ENCODE measurements around the gene BLOC1S5. TPM values are rescaled to one million over a fixed set of nuclear protein-coding genes. Genes with fewer than 3 reads are reported as not detected.
"Not testable (repeated sequence)": the region's sequence is repeated elsewhere in the genome, so short reads cannot be mapped to it uniquely, and the experiment has no call there.

Gene BLOC1S5
- polyA plus RNA-seq, 1 of the 3 experiments (the other 2 are of a cell fraction), result 4.4 TPM

DNA sequence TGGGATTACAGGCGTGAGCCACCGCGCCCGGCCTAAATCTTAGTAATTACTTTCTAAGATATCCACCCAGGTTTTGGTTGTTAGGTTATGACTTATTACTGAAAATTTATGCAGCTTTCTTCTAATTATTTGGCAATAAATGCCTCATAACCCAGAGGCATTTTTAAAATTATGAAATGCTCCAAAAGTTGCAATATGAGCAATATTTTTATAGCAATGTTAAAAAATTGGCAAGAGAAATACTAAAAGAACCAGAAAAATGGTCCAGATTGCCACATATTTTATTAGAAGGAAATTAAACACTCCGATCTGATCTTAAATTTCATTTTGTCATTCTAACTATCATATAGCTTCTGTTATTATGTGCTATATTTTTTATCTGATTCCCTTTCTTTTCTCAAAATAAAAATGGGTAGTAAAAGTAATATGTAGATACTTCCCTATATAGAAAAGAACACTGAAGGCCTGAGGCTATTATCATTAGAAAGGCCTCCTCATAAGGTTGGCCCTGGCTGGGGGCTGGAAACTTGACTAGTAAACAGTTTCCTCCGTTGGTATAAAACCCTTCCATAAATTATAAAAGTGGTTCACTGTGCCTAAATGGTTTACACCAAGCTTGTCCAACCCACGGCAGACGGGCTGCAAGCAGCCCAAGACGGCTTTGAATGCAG, 22.1 kb downstream of the BLOC1S5 start:
- H3K27ac ChIP-seq (ENCODE audit: low read depth in 2 of 2, low read length in 1 of 2), result no peak overlapping the region
- peaks cover 14 to 24% of the 10 kb centered on the region in 2 experiments for H3K36me3 ChIP-seq (replicated peaks in 1 of 2; ENCODE audit: control insufficient read depth in 1 of 2, insufficient read depth in 2 of 2, low read length in 1 of 2)
- TF ChIP-seq YY1 (IDR thresholded peaks at IDR 0.05; ENCODE audit: low read depth) (no peak), SMC3 (IDR thresholded peaks at IDR 0.05; ENCODE audit: low read depth, low read length) (no peak), TEAD4 (IDR thresholded peaks at IDR 0.05; ENCODE audit: borderline replicate concordance, insufficient read depth) (no peak), GATA2 (CRISPR knock-in tag; IDR thresholded peaks at IDR 0.05) (no peak), POLR2AphosphoS5 (IDR thresholded peaks at IDR 0.05; ENCODE audit: low read depth, low read length) (no peak), RFX5 (IDR thresholded peaks at IDR 0.05; ENCODE audit: low read length) (no peak), NFIC (IDR thresholded peaks at IDR 0.05; ENCODE audit: borderline replicate concordance) (no peak), SIN3A (IDR thresholded peaks at IDR 0.05; ENCODE audit: borderline replicate concordance, low read depth, low read length) (no peak), MEF2A (IDR thresholded peaks at IDR 0.05; ENCODE audit: borderline replicate concordance, low read depth) (no peak), NRF1 (IDR thresholded peaks at IDR 0.05; ENCODE audit: low read depth, low read length) (no peak), CHD2 (IDR thresholded peaks at IDR 0.05; ENCODE audit: low read length, partially characterized antibody) (no peak), RCOR1 (IDR thresholded peaks at IDR 0.05; ENCODE audit: low read length) (no peak)
- TF ChIP-seq, protein P1, sequence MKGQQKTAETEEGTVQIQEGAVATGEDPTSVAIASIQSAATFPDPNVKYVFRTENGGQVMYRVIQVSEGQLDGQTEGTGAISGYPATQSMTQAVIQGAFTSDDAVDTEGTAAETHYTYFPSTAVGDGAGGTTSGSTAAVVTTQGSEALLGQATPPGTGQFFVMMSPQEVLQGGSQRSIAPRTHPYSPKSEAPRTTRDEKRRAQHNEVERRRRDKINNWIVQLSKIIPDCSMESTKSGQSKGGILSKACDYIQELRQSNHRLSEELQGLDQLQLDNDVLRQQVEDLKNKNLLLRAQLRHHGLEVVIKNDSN (IDR thresholded peaks at IDR 0.05; ENCODE audit: borderline replicate concordance, low read depth), result no peak
- TF ChIP-seq, protein P2, sequence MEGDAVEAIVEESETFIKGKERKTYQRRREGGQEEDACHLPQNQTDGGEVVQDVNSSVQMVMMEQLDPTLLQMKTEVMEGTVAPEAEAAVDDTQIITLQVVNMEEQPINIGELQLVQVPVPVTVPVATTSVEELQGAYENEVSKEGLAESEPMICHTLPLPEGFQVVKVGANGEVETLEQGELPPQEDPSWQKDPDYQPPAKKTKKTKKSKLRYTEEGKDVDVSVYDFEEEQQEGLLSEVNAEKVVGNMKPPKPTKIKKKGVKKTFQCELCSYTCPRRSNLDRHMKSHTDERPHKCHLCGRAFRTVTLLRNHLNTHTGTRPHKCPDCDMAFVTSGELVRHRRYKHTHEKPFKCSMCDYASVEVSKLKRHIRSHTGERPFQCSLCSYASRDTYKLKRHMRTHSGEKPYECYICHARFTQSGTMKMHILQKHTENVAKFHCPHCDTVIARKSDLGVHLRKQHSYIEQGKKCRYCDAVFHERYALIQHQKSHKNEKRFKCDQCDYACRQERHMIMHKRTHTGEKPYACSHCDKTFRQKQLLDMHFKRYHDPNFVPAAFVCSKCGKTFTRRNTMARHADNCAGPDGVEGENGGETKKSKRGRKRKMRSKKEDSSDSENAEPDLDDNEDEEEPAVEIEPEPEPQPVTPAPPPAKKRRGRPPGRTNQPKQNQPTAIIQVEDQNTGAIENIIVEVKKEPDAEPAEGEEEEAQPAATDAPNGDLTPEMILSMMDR (IDR thresholded peaks at IDR 0.05), result no peak
- TF ChIP-seq, protein P3, sequence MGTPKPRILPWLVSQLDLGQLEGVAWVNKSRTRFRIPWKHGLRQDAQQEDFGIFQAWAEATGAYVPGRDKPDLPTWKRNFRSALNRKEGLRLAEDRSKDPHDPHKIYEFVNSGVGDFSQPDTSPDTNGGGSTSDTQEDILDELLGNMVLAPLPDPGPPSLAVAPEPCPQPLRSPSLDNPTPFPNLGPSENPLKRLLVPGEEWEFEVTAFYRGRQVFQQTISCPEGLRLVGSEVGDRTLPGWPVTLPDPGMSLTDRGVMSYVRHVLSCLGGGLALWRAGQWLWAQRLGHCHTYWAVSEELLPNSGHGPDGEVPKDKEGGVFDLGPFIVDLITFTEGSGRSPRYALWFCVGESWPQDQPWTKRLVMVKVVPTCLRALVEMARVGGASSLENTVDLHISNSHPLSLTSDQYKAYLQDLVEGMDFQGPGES (IDR thresholded peaks at IDR 0.05; ENCODE audit: low read depth, low read length), result no peak
- TF ChIP-seq, protein P4, sequence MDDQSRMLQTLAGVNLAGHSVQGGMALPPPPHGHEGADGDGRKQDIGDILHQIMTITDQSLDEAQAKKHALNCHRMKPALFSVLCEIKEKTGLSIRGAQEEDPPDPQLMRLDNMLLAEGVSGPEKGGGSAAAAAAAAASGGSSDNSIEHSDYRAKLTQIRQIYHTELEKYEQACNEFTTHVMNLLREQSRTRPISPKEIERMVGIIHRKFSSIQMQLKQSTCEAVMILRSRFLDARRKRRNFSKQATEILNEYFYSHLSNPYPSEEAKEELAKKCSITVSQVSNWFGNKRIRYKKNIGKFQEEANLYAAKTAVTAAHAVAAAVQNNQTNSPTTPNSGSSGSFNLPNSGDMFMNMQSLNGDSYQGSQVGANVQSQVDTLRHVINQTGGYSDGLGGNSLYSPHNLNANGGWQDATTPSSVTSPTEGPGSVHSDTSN (IDR thresholded peaks at IDR 0.05), result no peak
- POLR2A ChIA-PET, result no interaction called here
- CTCF ChIA-PET, result no interaction called here
- no peaks in the 10 kb centered on the region for H3K27me3 ChIP-seq (ENCODE audit: insufficient read depth)
- WGBS (ENCODE audit: low lambda C conversion rate), result 96% methylated on average over 9 of the region's 9 CpGs
- no peak overlapping the region for H3K4me2 ChIP-seq
- no peaks in the 10 kb centered on the region for H4K20me1 ChIP-seq (ENCODE audit: insufficient read depth)
- no peaks in the 10 kb centered on the region for H3K9me2 ChIP-seq
- no peak overlapping the region for H3K9ac ChIP-seq
- H2AFZ ChIP-seq (ENCODE audit: low read depth), result no peak overlapping the region
- no peaks in the 10 kb centered on the region for H3K4me1 ChIP-seq (ENCODE audit: control insufficient read depth in 1 of 2, insufficient read depth in 2 of 2, low read depth in 1 of 2, low read length in 1 of 2)
- DNase-seq, result no peak
- no peaks in the 10 kb centered on the region for H3K9me3 ChIP-seq
- H3K79me2 ChIP-seq (ENCODE audit: insufficient read depth), result peaks cover 4% of the 10 kb centered on the region; the same call in 1 of the 2 replicates
- no peaks in the 10 kb centered on the region for H3F3A ChIP-seq (replicated peaks; ENCODE audit: insufficient read depth)
- H3K4me3 ChIP-seq (ENCODE audit: low read depth in 2 of 2, low read length in 1 of 2), result no peak overlapping the region

DNA sequence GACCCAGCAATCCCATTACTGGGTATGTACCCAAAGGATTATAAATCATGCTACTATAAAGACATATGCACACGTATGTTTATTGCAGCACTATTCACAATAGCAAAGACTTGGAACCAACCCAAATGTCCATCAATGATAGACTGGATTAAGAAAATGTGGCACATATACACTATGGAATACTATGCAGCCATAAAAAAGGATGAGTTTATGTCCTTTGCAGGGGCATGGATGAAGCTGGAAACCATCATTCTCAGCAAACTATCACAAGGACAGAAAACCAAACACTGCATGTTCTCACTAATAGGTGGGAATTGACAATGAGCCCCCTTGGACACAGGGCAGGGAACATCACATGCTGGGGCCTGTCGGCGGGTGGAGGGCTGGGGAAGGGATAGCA, 30.1 kb downstream of the BLOC1S5 start:
- H3F3A ChIP-seq (replicated peaks; ENCODE audit: insufficient read depth); H2AFZ ChIP-seq (ENCODE audit: low read depth); H3K27me3 ChIP-seq (ENCODE audit: insufficient read depth); H3K4me1 ChIP-seq (ENCODE audit: control insufficient read depth in 1 of 2, insufficient read depth in 2 of 2, low read depth in 1 of 2, low read length in 1 of 2); H3K4me2 ChIP-seq; DNase-seq; POLR2A ChIA-PET; H3K4me3 ChIP-seq (ENCODE audit: low read depth in 2 of 2, low read length in 1 of 2); CTCF ChIA-PET; H4K20me1 ChIP-seq (ENCODE audit: insufficient read depth); H3K9me2 ChIP-seq; H3K9ac ChIP-seq; H3K9me3 ChIP-seq; H3K27ac ChIP-seq (ENCODE audit: low read depth in 2 of 2, low read length in 1 of 2): not testable (repeated sequence)
- H3K79me2 ChIP-seq (ENCODE audit: insufficient read depth), result peaks cover 34% of the 10 kb centered on the region
- peaks cover 4 to 21% of the 10 kb centered on the region in 2 experiments for H3K36me3 ChIP-seq (replicated peaks in 1 of 2; ENCODE audit: control insufficient read depth in 1 of 2, insufficient read depth in 2 of 2, low read length in 1 of 2)
- 92% methylated on average over 3 of the region's 3 CpGs for WGBS (ENCODE audit: low lambda C conversion rate)

All from SK-N-SH (cell line).